H1 (cell line): Measurements from ENCODE around the gene EIF2B5. TPM values are rescaled to one million over a fixed set of nuclear protein-coding genes. Genes with fewer than 3 reads are reported as not detected.

ENCODE experiments used
- JUND ChIP-seq: IDR thresholded peaks from 2 replicates; pipeline ENCODE4 v1.6.1; 2011; ENCODE audit warnings: mild to moderate bottlenecking, improper control_type of control experiment, low read length
- PHF8 ChIP-seq: fragments of 200-600 bp; sonication (generic); conservative IDR thresholded peaks from 2 replicates; pipeline ENCODE4 v1.7.1; 2012; ENCODE audit warnings: low read depth, mild to moderate bottlenecking, inconsistent platforms, low read length, moderate library complexity
- RNF2 ChIP-seq: fragments of 200-900, 300-1000 bp; sonication (generic); IDR thresholded peaks from 2 replicates; pipeline ENCODE4 v1.7.1; 2016; ENCODE audit warnings: borderline replicate concordance, low read depth, mild to moderate bottlenecking, antibody characterized with exemption, low read length; ENCODE audit not compliant: poor library complexity, severe bottlenecking; ENCODE audit errors: missing control alignments
- polyA plus RNA-seq, 7 experiments: library from polyadenylated mRNA; depleted of rRNA in 3 of 7; stranded (reverse) in 5 of 7; unstranded in 2 of 7; fragments of >200 nt in 5 of 7; fragments of 200-250 nt in 2 of 7; gene quantifications; 1 replicate in 5 of 7; 2 replicates in 1 of 7; 4 replicates in 1 of 7; pipeline versions ENCODE4 v1.2.1 to v1.2.3, GENCODE V29; 2011 to 2013; ENCODE audit warnings: missing spikeins in 2 of 7, mixed read lengths in 2 of 7
- total RNA-seq: library from RNA; stranded (reverse); fragmentation: NEBNext Ultra II Directional; extraction: Animal tissue kit (Norgen Biotek cat#: 25700); gene quantifications from 2 replicates; pipeline ENCODE4 v1.2.1, GENCODE V29; 2021

EIF2B5 gene
- total and polyA plus RNA-seq, 2 of the 8 experiments (the other 6 are each of a cell fraction or from before 2014, with no cell fraction given) = 33.1 to 40.0 TPM

DNA sequence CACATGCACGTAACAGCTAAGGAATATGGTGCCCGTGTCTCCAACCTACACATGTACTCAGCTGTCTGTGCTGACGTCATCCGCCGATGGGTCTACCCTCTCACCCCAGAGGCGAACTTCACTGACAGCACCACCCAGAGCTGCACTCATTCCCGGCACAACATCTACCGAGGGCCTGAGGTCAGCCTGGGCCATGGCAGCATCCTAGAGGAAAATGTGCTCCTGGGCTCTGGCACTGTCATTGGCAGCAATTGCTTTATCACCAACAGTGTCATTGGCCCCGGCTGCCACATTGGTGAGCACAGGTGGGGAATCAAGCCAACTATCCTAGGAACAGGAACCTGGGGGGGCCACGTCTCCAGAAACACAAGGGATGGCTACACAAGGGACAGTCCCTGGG is 5.3 kb downstream of the EIF2B5 start (continued):
- TF ChIP-seq PHF8 (no peak), JUND (no peak), RNF2 (no peak)
